ENCODE results near the gene CPSF4.

Gene CPSF4

GRCh38 chr7:99478464-99479440 is 40.0 kb downstream of the CPSF4 start:
- no peaks in the 10 kb centered on the region for H3K27me3 ChIP-seq (ENCODE audit: insufficient read depth, low read depth, severe bottlenecking)
- no peak overlapping the region for H3K27ac ChIP-seq
- DNase-seq, result no peak
- TF ChIP-seq CTCF (IDR thresholded peaks at IDR 0.05; ENCODE audit: low read depth, low read length), result no peak
- H3K36me3 ChIP-seq, result peaks cover 52% of the 10 kb centered on the region
- no peaks in the 10 kb centered on the region for H3K9me3 ChIP-seq (ENCODE audit: severe bottlenecking)
- no peak overlapping the region for H3K4me3 ChIP-seq (ENCODE audit: low read depth, low read length)

GRCh38 chr7:99485094-99485493 is 46.4 kb downstream of the CPSF4 start:
- no peaks in the 10 kb centered on the region for H3K27me3 ChIP-seq (ENCODE audit: insufficient read depth, low read depth, severe bottlenecking)

GRCh38 chr7:99489235-99489634 is 50.5 kb downstream of the CPSF4 start:
- peaks cover 2% of the 10 kb centered on the region for H3K9me3 ChIP-seq (ENCODE audit: severe bottlenecking)
- H3K4me3 ChIP-seq (ENCODE audit: low read depth, low read length), result no peak overlapping the region
- 0 out of 2 replicates have a peak, but pooled peaks have one; percentile 3 for TF ChIP-seq CTCF (IDR thresholded peaks at IDR 0.05; ENCODE audit: low read depth, low read length)
- DNase-seq, result no peak
- H3K27me3 ChIP-seq (ENCODE audit: insufficient read depth, low read depth, severe bottlenecking), result no peaks in the 10 kb centered on the region
- peaks cover 19% of the 10 kb centered on the region for H3K36me3 ChIP-seq
- H3K27ac ChIP-seq, result no peak overlapping the region

More at GRCh38 chr7:99485094-99485493, 46.4 kb downstream of the CPSF4 start:
- Histone ChIP-seq H3K36me3 (peaks cover 21% of the 10 kb centered on the region), H3K9me3 (ENCODE audit: severe bottlenecking) (no peaks in the 10 kb centered on the region), H3K4me3 (ENCODE audit: low read depth, low read length) (no peak overlapping the region), H3K27ac (no peak overlapping the region)
- DNase-seq, result no peak
- no peak for TF ChIP-seq CTCF (IDR thresholded peaks at IDR 0.05; ENCODE audit: low read depth, low read length)

GRCh38 chr7:99490878-99491277 is 52.1 kb downstream of the CPSF4 start:
- DNase-seq, result no peak
- Histone ChIP-seq H3K9me3 (ENCODE audit: severe bottlenecking) (peaks cover 5% of the 10 kb centered on the region), H3K27ac (no peak overlapping the region), H3K27me3 (ENCODE audit: insufficient read depth, low read depth, severe bottlenecking) (no peaks in the 10 kb centered on the region), H3K4me3 (ENCODE audit: low read depth, low read length) (no peak overlapping the region), H3K36me3 (peaks cover 36% of the 10 kb centered on the region)
- no peak for TF ChIP-seq CTCF (IDR thresholded peaks at IDR 0.05; ENCODE audit: low read depth, low read length)

- no peak for DNase-seq
Observed at GRCh38 chr7:99493823-99494222, 55.1 kb downstream of the CPSF4 start.

More at GRCh38 chr7:99493823-99494222, 55.1 kb downstream of the CPSF4 start:
- TF ChIP-seq CTCF (IDR thresholded peaks at IDR 0.05; ENCODE audit: low read depth, low read length), result no peak
- peaks cover 55% of the 10 kb centered on the region for H3K36me3 ChIP-seq
- peaks cover 5% of the 10 kb centered on the region for H3K9me3 ChIP-seq (ENCODE audit: severe bottlenecking)
- no peak overlapping the region for H3K27ac ChIP-seq
- no peak overlapping the region for H3K4me3 ChIP-seq (ENCODE audit: low read depth, low read length)
- H3K27me3 ChIP-seq (ENCODE audit: insufficient read depth, low read depth, severe bottlenecking), result no peaks in the 10 kb centered on the region

Data from WERI-Rb-1 (cell line).